Smooth muscle cell (in vitro differentiated cells): ENCODE results near the gene NKX6-1. TPM values are rescaled to one million over a fixed set of nuclear protein-coding genes. Genes with fewer than 3 reads are reported as not detected.

Experiments used
- DNase-seq: peaks from one replicate; lab custom pipeline; 2025; ENCODE audit not compliant: unreplicated experiment; lab: John Stamatoyannopoulos, UW
- H2AFZ ChIP-seq: fragments of 200-600 bp; sonication (generic); 2 replicates; pipeline ENCODE4 v1.6.0; 2016; ENCODE audit warnings: antibody characterized with exemption, low read depth, mild to moderate bottlenecking
- H3F3A ChIP-seq: fragments of 200-600 bp; sonication (generic); 2 replicates; pipeline ENCODE4 v1.6.0; 2017; ENCODE audit warnings: antibody characterized with exemption, low read depth
- H3K27ac ChIP-seq: fragments of 200-600 bp; sonication (generic); 2 replicates; pipeline ENCODE4 v1.5.1; 2016; ENCODE audit warnings: low read depth, mild to moderate bottlenecking
- H3K27me3 ChIP-seq: fragments of 200-600 bp; sonication (generic); 2 replicates; pipeline ENCODE4 v1.6.1; 2016; ENCODE audit warnings: low read depth, mild to moderate bottlenecking
- H3K36me3 ChIP-seq: fragments of 200-600 bp; sonication (generic); 2 replicates; pipeline ENCODE4 v1.5.1; 2016; ENCODE audit warnings: low read depth
- H3K4me1 ChIP-seq: fragments of 200-600 bp; sonication (generic); 2 replicates; pipeline ENCODE4 v1.5.1; 2016; ENCODE audit warnings: low read depth
- H3K4me2 ChIP-seq: fragments of 200-600 bp; sonication (generic); 2 replicates; pipeline ENCODE4 v1.6.0; 2016; ENCODE audit warnings: mild to moderate bottlenecking
- H3K4me3 ChIP-seq: fragments of 200-600 bp; sonication (generic); 2 replicates; pipeline ENCODE4 v1.5.1; 2016; ENCODE audit warnings: mild to moderate bottlenecking
- H3K79me2 ChIP-seq: fragments of 200-600 bp; sonication (generic); 2 replicates; pipeline ENCODE4 v1.6.0; 2016; ENCODE audit warnings: low read depth, mild to moderate bottlenecking
- H3K9ac ChIP-seq: fragments of 200-600 bp; sonication (generic); 2 replicates; pipeline ENCODE4 v1.6.0; 2016; ENCODE audit warnings: low read depth
- H3K9me3 ChIP-seq: fragments of 200-600 bp; sonication (generic); replicated peaks from 2 replicates; pipeline ENCODE4 v1.5.1; 2016; ENCODE audit warnings: low read depth
- H4K20me1 ChIP-seq: fragments of 200-600 bp; sonication (generic); 2 replicates; pipeline ENCODE4 v1.6.0; 2016; ENCODE audit warnings: low read depth
- WGBS: methylation state at CpG from one replicate; pipeline ENCODE4 v1.1.7; 2016; ENCODE audit warnings: low lambda C conversion rate; 5-methylcytosine and 5-hydroxymethylcytosine counted together
- polyA plus RNA-seq: library from polyadenylated mRNA; unstranded; fragments of >200 nt; fragmentation: Nextera tagmentation; extraction: Ambion mirVana; gene quantifications from 2 replicates; pipeline ENCODE4 v1.2.1, GENCODE V29; 2016
- total RNA-seq: library from RNA; depleted of rRNA; stranded (reverse); fragments of >200 nt; gene quantifications from 2 replicates; pipeline ENCODE4 v1.2.3, GENCODE V29; 2014
- TF ChIP-seq, protein P1 (sequence below): fragments of 200-600 bp; sonication (generic); IDR thresholded peaks from 2 replicates; pipeline ENCODE4 v1.5.1; 2017; ENCODE audit warnings: borderline replicate concordance, mild to moderate bottlenecking, antibody characterized with exemption; ENCODE audit not compliant: insufficient read depth, poor library complexity, severe bottlenecking

NKX6-1 gene
- total and polyA plus RNA-seq, 2 experiments from 2014 or later: not detected

DNA sequence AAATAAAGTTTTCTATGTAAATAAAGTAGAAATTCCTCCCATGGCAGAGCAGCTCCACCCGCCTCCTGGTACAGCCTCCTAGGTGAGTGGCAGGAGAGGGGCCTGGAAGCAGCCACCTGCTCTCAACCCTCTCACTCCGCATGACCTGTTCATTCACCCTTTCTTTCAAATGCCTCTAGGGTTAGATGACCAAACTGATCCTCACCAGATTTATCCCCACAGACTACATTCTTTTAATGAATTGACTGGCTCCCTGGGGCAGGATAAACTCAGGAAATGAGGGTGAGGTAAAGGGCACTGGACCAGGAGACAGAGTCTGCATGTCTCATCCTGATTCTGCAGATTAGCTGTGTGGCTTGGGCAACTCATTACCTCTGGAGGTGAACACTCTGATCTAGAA, 32.6 kb upstream of the NKX6-1 start:
- Histone ChIP-seq H3K36me3 (no peaks in the 10 kb centered on the region), H4K20me1 (no peaks in the 10 kb centered on the region), H3K4me3 (no peak overlapping the region), H3K27ac (no peak overlapping the region), H3F3A (no peaks in the 10 kb centered on the region), H3K9me3 (no peaks in the 10 kb centered on the region), H2AFZ (no peak overlapping the region), H3K27me3 (no peaks in the 10 kb centered on the region), H3K4me2 (no peak overlapping the region), H3K4me1 (no peaks in the 10 kb centered on the region), H3K9ac (no peak overlapping the region), H3K79me2 (no peaks in the 10 kb centered on the region)
- TF ChIP-seq, protein P1, sequence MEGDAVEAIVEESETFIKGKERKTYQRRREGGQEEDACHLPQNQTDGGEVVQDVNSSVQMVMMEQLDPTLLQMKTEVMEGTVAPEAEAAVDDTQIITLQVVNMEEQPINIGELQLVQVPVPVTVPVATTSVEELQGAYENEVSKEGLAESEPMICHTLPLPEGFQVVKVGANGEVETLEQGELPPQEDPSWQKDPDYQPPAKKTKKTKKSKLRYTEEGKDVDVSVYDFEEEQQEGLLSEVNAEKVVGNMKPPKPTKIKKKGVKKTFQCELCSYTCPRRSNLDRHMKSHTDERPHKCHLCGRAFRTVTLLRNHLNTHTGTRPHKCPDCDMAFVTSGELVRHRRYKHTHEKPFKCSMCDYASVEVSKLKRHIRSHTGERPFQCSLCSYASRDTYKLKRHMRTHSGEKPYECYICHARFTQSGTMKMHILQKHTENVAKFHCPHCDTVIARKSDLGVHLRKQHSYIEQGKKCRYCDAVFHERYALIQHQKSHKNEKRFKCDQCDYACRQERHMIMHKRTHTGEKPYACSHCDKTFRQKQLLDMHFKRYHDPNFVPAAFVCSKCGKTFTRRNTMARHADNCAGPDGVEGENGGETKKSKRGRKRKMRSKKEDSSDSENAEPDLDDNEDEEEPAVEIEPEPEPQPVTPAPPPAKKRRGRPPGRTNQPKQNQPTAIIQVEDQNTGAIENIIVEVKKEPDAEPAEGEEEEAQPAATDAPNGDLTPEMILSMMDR: no peak
- DNase-seq: no peak
- 53% methylated on average over 2 of the region's 2 CpGs for WGBS

DNA sequence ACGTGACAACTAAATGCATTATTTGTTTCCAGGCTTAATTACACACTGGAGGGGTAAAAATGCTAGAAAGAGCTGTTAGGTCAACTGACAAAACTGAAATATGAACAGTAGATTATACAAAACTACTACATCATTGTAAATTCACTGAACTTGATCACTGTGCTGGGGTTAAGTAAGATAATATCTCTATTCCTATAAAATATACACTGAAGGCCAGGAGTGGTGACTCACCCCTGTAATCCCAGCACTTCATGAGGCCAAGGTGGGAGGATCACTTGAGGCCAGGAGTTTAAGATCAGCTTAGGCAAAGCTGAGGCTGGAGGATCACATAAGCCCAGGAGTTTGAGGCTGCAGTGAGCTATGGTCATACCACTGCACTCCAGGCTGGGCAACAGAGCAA, 31.8 kb upstream of the NKX6-1 start:
- Histone ChIP-seq H2AFZ (no peak overlapping the region), H3K27ac (no peak overlapping the region), H3K36me3 (no peaks in the 10 kb centered on the region), H3K79me2 (no peaks in the 10 kb centered on the region), H3F3A (no peaks in the 10 kb centered on the region), H3K4me2 (no peak overlapping the region), H3K9me3 (no peaks in the 10 kb centered on the region), H4K20me1 (no peaks in the 10 kb centered on the region), H3K4me1 (no peaks in the 10 kb centered on the region), H3K4me3 (no peak overlapping the region), H3K27me3 (no peaks in the 10 kb centered on the region), H3K9ac (no peak overlapping the region)
- WGBS: 39% methylated on average over 1 of the region's 1 CpG
- TF ChIP-seq, protein P1: no peak
- DNase-seq: no peak

DNA sequence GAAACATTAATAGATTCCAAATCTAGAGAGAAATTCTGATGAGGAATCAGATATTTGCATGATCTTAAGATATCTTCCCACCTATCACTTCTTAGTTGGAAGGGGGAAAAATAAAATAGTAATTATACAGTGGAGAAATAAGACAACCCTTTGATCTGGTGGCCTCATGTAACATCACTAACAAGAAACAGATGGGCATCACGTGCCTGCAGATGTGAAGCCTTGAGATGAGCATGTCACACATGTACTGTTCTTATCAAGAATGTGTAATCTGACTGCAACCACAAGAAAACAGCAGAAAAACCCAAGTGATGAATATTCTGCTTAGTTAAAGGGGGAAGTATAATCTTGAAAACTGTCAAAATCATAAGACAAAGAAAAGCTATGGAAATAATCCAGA, 31.4 kb upstream of the NKX6-1 start:
- no peak overlapping the region for H3K27ac ChIP-seq
- no peaks in the 10 kb centered on the region for H3K79me2 ChIP-seq
- no peaks in the 10 kb centered on the region for H3K4me1 ChIP-seq
- H4K20me1 ChIP-seq: no peaks in the 10 kb centered on the region
- 13% methylated on average over 1 of the region's 1 CpG for WGBS
- no peaks in the 10 kb centered on the region for H3K9me3 ChIP-seq
- H3F3A ChIP-seq: no peaks in the 10 kb centered on the region
- DNase-seq: no peak
- TF ChIP-seq, protein P1: no peak
- H3K27me3 ChIP-seq: no peaks in the 10 kb centered on the region
- H2AFZ ChIP-seq: no peak overlapping the region
- no peak overlapping the region for H3K9ac ChIP-seq
- H3K36me3 ChIP-seq: no peaks in the 10 kb centered on the region
- H3K4me3 ChIP-seq: no peak overlapping the region
- H3K4me2 ChIP-seq: no peak overlapping the region

DNA sequence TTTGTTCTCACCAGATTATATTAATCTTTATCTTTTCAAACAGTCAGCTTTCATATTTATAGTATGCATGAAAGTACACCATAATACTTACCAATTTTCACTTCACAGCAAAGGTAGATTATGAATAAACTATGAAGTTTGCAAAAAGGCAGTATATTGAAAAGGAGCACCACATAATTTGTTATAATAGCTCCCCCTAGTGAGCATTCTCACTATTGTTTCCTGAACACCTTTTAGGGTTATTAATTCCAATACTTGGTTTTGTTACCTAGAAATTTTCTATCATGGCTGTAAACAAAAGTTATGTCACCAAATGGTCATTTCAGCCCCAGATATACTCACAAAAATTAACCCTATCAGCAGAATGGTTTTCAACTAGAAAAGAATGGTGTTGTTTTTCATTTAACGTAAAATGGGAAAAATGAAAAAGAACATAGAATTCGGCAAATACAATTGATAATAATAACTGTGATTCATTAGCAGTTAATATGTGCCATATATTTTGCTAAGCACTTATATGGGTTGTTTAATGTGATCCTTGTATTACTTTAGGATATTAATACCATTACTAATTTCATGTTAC, 30.2 kb upstream of the NKX6-1 start:
- no peak for DNase-seq
- H3K36me3 ChIP-seq: no peaks in the 10 kb centered on the region
- no peak overlapping the region for H3K4me2 ChIP-seq
- no peak overlapping the region for H3K4me3 ChIP-seq
- no peak overlapping the region for H3K9ac ChIP-seq
- WGBS: 94% methylated on average over 2 of the region's 2 CpGs
- TF ChIP-seq, protein P1: peak; percentile 77
- H3K79me2 ChIP-seq: no peaks in the 10 kb centered on the region
- H3K27ac ChIP-seq: no peak overlapping the region
- no peaks in the 10 kb centered on the region for H3F3A ChIP-seq
- H3K4me1 ChIP-seq: no peaks in the 10 kb centered on the region
- H2AFZ ChIP-seq: no peak overlapping the region
- no peaks in the 10 kb centered on the region for H3K27me3 ChIP-seq
- H3K9me3 ChIP-seq: no peaks in the 10 kb centered on the region
- H4K20me1 ChIP-seq: no peaks in the 10 kb centered on the region
